Stimulated activated memory B cell treated with anti-CD40 and anti-IgM and Interleukin-4, amounts not matched to agents 10 μg/mL and 1 μg/mL and 100 μg/mL, for 72 hours (primary cell): ENCODE measurements around the gene RANBP1.
A peak's percentile ranks its signal among the peaks of the same experiment; 100 is the strongest.

Experiments used
- ATAC-seq: fragments of 150-1000 bp; cut with Tn5 transposase; 2 replicates; pipeline ENCODE4 v1.10.0; 2021
- H3K27ac Mint-ChIP-seq: one replicate; pipeline ENCODE4 v1.8.0; 2022; ENCODE audit warnings: mild to moderate bottlenecking, mixed read lengths
- H3K27me3 Mint-ChIP-seq: one replicate; pipeline ENCODE4 v1.8.0; 2022; ENCODE audit warnings: mixed read lengths
- H3K36me3 Mint-ChIP-seq: one replicate; pipeline ENCODE4 v1.8.0; 2022; ENCODE audit warnings: mixed read lengths
- H3K4me1 Mint-ChIP-seq: one replicate; pipeline ENCODE4 v1.8.0; 2022; ENCODE audit warnings: mixed read lengths
- H3K4me3 Mint-ChIP-seq: one replicate; pipeline ENCODE4 v1.8.0; 2022; ENCODE audit warnings: mild to moderate bottlenecking, moderate library complexity, mixed read lengths
- H3K9me3 Mint-ChIP-seq: one replicate; pipeline ENCODE4 v1.8.0; 2022; ENCODE audit warnings: mixed read lengths

The RANBP1 gene

DNA sequence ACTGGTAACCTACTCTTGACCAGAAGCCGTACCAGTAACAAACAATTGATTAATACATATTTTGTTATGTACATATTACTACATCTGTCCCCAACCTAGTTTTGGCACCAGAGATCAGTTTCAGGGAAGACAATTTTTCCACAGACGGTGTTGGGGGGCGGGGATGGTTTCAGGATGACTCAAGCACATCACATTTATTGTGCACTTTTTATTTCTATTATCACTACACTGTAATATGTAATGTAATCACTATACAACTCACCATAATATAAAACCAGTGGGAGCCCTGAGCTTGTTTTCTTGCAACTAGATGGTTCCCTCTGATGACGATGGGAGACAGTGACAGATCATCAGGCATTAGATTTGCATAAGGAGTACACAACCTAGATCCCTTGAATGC lies 20.4 kb upstream of the RANBP1 start:
- H3K27me3 Mint-ChIP-seq = no peaks in the 10 kb centered on the region
- H3K4me3 Mint-ChIP-seq = no peak overlapping the region
- H3K4me1 Mint-ChIP-seq = no peaks in the 10 kb centered on the region
- no peak overlapping the region for H3K27ac Mint-ChIP-seq
- no peak for ATAC-seq
- H3K9me3 Mint-ChIP-seq = no peaks in the 10 kb centered on the region
- peaks cover 84% of the 10 kb centered on the region for H3K36me3 Mint-ChIP-seq

DNA sequence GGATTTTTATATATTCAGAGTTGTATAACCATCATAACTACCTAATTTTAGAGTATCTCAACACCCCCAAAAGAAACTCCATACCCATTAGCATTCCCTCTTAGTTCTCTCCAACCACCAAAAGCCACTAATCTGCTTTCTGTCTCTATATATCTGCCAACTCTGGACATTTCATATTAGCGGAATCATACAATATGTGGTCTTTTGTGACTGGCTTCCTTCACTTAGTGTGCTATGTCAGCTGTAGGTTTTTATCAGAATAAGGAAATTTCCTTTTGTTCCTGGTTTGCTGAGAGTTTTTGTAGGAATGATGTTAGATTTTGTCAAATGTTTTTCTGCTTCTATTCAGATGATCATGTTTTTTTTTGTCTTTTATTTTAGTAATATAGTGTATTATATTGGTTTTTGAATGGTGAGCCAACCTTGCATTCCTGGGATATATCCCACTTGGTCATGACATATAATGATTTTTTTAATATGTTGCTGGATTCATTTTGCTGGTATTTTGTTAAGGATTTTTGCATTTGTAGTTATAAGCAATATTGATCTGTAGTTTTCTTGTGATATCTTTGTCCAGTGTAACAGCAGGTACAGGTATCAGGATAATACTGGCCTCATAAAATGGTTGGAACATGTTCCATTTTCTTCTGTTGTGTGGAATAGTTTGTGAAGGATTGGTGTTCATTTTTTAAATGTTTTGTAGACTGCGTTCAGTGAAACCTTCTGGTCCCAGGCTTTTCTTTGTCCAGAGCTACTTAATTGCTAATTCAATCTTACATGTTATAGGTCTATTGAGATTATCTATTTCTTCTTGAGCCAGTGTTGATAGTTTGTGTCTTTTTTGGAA lies 19.1 kb upstream of the RANBP1 start:
- no peak for ATAC-seq
- no peak overlapping the region for H3K4me3 Mint-ChIP-seq
- no peak overlapping the region for H3K27ac Mint-ChIP-seq
- no peaks in the 10 kb centered on the region for H3K4me1 Mint-ChIP-seq
- no peaks in the 10 kb centered on the region for H3K27me3 Mint-ChIP-seq
- H3K9me3 Mint-ChIP-seq = no peaks in the 10 kb centered on the region
- H3K36me3 Mint-ChIP-seq = peaks cover 79% of the 10 kb centered on the region

DNA sequence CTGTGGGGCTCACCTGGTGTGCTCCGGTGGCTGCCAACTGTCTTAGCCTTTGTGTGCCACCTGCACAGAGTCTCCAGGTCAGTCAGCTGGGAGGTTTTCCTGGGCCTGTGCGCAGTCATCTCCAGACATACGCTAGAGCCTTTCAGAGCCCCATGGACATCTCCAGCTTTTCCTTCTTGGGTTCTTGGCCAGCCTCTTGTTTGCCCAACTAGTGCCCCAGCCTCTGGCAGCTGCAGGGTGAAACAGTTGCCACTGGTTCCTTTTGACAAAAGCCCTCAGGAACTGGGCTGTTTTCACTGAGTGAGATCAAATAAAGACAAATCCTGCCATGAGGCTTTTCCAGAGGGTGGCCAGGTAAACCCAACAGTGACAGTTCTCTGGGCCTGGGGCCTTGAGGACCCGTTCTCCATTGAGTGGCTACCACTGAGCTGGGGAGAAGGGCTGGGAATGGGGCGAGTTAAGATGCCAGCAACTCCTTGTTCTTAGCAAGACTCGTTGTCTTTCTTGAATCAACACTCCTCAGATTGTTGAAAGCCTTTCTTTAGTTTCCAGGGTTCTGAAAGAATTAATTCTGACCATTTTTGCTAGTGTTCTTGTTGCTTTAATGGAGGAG lies 16.7 kb upstream of the RANBP1 start:
- Mint-ChIP-seq H3K36me3 (peaks cover 73% of the 10 kb centered on the region), H3K9me3 (no peaks in the 10 kb centered on the region), H3K4me1 (no peaks in the 10 kb centered on the region), H3K27ac (no peak overlapping the region), H3K27me3 (no peaks in the 10 kb centered on the region), H3K4me3 (no peak overlapping the region)
- no peak for ATAC-seq

DNA sequence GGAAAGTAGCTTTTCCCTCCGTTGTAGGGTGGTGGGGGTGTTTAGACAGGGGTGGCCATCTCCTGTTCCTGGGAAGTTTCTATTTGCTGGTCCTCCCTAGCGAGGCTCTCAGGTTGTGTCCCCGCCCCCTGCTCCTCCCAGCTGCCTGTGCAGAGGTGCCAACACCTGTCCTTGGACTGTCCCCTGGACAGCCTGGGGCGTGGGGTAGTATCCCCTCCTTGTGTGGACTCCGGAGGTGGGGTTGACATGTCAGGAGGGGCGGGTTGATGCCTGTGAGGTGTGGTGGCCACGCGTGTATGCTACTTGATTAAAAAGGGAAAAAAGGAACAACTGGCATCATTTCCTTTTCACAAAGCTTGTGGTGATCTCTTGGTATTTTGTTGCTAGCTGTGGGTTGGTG lies 14.3 kb upstream of the RANBP1 start:
- no peak for ATAC-seq
- Mint-ChIP-seq H3K4me3 (no peak overlapping the region), H3K9me3 (no peaks in the 10 kb centered on the region), H3K27ac (no peak overlapping the region), H3K4me1 (no peaks in the 10 kb centered on the region), H3K27me3 (no peaks in the 10 kb centered on the region), H3K36me3 (peaks cover 54% of the 10 kb centered on the region)

DNA sequence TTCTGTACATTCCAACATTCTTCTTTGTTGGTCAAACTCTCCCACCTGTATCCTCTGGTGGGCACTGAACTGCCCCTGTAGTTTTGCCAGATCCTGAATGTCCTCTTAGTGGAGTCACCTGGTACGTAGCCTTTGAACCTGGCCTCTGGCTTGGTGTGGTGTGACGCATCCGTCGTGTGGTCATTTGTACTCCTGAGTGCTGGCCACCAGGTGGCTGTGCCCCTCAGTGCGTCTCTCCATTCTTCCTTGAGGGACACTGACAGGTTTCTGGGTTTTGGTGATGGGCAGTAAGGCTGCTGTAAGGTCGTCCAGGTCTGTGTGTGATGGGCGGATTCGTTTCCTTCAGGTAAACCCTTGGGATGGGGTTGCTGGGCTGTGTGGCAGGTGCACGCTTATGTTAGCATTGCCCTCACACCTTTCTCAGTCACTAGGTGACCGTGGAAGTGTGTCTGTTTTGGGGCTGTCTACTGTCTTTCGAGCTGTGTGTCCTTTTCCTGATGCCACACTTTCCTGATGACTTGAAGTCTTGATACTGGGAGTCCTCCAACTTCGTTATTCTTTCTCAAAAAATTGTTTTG lies 13.6 kb upstream of the RANBP1 start:
- Mint-ChIP-seq H3K4me1 (no peaks in the 10 kb centered on the region), H3K27ac (no peak overlapping the region), H3K27me3 (no peaks in the 10 kb centered on the region), H3K4me3 (no peak overlapping the region), H3K36me3 (peaks cover 54% of the 10 kb centered on the region), H3K9me3 (no peaks in the 10 kb centered on the region)
- no peak for ATAC-seq

DNA sequence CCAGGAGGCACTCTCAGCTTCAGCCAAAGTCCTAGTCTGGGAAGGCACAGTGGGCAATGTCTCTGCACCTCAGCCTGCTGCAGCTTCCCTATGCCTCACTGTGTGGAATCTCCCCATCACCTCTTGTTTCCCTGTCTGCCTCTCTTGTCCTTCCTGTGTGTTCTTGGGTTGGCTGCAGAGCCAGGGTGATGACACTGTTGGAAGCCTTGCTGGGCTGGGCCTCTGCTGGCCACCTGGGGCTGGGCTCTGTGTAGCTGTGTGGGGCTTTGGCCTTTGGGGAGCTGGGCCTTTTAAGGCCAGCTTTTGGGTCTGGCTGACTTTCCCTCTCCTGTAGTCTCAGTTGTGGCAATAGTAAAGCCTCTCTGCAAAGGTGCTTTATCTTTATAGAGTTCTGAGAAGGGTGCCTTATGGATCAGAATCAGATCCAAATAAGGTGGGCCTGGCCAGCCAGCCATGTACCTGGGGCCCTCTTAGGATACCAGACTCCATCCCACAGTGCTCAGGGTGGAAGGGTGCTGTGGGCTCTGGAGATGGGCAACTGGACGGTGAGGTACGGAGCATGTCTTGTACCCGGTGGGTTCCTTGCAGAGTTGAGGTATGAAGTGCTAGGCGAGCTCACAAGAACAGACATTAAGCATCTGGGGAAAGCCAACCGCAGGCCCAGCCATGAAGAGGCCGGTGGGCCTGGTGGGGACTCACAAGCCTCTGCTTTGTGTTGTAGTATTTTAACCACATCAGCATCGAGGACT lies 10.3 kb upstream of the RANBP1 start:
- Mint-ChIP-seq H3K27me3 (no peaks in the 10 kb centered on the region), H3K4me3 (no peak overlapping the region), H3K4me1 (peaks cover under 1% of the 10 kb centered on the region), H3K36me3 (peaks cover 48% of the 10 kb centered on the region), H3K27ac (no peak overlapping the region), H3K9me3 (no peaks in the 10 kb centered on the region)
- no peak for ATAC-seq

DNA sequence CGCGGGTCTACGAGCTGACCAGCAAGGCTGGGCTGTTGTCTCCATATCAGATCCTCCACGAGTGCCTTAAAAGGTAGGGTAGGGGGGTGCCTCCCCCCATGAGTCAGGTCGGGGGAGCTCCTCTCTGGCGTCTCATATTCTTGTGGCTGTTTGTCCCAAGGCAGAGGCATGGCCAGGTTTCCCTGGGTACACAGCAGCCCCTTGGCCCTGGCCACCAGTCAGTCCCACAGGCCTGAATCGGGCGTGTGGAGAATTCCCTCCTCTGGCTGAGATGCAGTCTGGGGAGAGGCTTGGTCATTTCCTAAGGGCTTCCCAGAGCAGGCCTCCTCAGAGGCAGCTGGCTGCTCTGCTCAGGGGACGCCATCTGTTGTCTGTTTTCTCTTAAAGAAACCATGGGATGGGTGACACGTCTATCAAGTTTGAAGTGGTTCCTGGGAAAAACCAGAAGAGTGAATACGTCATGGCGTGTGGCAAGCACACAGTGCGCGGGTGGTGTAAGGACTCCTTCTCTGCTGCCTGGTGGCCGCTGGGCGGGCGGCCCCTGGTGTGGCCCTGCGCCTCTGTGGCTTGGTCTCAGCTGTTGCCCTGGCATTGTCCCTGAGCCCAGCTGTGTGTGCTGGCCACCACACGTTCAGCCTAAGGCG lies 9.6 kb upstream of the RANBP1 start:
- Mint-ChIP-seq H3K27me3 (no peaks in the 10 kb centered on the region), H3K9me3 (no peaks in the 10 kb centered on the region), H3K27ac (no peak overlapping the region), H3K4me1 (peaks cover 7% of the 10 kb centered on the region), H3K36me3 (peaks cover 44% of the 10 kb centered on the region), H3K4me3 (no peak overlapping the region)
- no peak for ATAC-seq

DNA sequence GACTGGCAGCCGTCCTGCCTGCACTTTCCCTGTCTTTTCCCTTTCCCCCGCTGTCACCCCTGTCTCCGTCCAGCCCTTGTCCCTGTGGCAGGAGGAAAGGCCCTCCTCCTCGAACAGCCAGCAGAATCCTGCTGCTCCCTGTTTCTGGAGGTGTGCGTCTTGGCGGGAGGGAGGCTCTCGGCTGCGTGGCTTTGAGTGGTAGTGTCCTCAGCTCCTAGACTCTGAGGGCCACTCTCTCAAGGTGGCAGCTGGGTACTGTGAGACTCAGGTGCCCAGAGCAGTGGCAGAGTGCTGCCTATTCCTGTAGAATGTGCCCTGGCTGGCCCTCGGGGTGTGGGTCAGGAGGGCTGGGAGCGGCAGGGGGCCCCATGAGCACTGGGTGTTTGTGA lies 9.1 kb upstream of the RANBP1 start:
- Mint-ChIP-seq H3K27ac (no peak overlapping the region), H3K9me3 (no peaks in the 10 kb centered on the region), H3K4me1 (peaks cover 10% of the 10 kb centered on the region), H3K4me3 (no peak overlapping the region), H3K36me3 (peaks cover 41% of the 10 kb centered on the region), H3K27me3 (no peaks in the 10 kb centered on the region)
- ATAC-seq = no peak

DNA sequence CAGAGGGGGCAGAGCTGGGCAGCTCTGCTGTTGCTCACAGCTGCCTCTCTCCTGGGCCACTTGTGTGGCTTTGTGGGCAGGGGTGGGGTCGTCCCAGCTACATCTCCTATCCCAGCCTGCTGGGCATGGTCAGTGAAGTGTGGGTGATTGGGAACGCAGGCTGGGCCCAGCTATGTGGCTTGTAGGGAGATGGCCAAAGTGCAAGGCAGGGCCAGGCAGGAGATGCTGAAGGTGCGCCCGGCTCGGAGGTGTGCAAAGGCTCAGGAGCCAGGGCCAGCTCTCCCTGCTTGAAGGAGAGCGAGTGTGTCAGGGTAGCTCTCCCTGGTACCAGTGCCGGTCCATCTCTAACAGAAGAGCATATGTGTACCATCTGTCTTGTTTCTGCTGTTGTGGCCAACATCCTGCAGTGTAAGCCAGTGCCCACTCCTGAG lies 8.4 kb upstream of the RANBP1 start:
- Mint-ChIP-seq H3K4me1 (peaks cover 17% of the 10 kb centered on the region), H3K27ac (peak overlapping the region; percentile 65), H3K36me3 (peaks cover 34% of the 10 kb centered on the region), H3K9me3 (no peaks in the 10 kb centered on the region), H3K4me3 (no peak overlapping the region), H3K27me3 (no peaks in the 10 kb centered on the region)
- no peak for ATAC-seq

DNA sequence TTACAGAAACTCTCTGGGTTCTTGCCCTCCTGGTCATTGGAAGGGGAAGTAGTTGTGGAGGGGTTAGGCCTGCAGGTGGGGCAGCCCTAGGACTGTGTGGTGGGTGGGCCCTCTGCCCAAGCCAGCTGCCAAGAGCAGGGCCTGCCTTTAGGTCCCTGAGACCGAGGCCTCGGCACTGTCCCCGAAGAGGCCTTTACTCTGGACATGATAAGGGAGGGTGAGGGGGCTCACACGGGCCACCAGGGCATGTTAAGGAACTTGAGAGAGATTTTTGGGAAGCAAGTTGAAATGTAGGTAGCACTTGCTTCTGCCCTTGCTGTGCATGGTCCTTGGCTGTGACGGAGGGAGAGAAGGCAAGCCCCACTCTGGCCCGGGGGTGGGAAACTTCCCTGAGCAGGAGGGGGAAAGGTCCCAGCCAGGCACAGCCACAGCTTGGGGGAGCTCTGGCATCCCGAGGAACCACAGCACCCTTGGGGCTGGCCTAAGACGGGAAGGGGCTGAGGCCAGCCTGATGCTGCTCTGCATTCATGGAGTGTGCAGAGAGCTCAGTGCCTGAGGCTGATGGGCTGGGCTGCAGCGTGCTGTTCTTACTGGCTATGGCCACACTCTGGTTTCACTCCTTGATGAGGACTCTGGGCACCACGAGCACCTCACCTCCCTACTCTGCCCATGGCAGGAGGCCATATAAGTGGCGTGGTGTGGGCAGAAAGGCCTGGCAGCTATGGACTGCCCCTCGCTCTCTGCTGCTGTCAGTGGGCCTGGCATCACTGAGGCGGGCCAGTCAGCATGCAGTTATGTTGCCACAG lies 7.8 kb upstream of the RANBP1 start:
- no peaks in the 10 kb centered on the region for H3K27me3 Mint-ChIP-seq
- no peak for ATAC-seq
- H3K4me3 Mint-ChIP-seq = no peak overlapping the region
- H3K36me3 Mint-ChIP-seq = peaks cover 33% of the 10 kb centered on the region
- H3K27ac Mint-ChIP-seq = peak overlapping the region; percentile 65
- peaks cover 20% of the 10 kb centered on the region for H3K4me1 Mint-ChIP-seq
- no peaks in the 10 kb centered on the region for H3K9me3 Mint-ChIP-seq

DNA sequence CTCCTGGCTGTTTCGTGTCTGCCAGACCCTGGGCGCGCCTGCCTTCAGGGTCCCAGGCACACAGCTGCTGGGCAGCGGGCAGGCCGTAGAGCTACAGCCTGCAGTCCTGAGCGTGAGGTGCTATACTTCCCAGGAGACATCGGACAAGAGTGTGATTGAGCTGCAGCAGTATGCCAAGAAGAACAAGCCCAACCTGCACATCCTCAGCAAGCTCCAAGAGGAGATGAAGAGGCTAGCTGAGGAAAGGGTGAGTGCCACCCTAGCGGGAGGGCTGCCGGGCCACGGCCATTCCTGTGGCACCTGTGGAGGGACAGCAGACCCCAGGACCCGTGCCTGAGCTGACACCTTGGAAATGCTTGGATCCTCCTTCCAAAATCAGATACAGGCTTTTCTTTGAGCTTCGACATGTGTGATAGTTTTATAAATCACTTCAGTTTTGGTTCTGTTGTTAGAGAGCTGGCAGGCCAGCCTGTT lies 7.1 kb upstream of the RANBP1 start:
- no peak overlapping the region for H3K4me3 Mint-ChIP-seq
- peaks cover 29% of the 10 kb centered on the region for H3K36me3 Mint-ChIP-seq
- H3K9me3 Mint-ChIP-seq = no peaks in the 10 kb centered on the region
- H3K27ac Mint-ChIP-seq = peak overlapping the region; percentile 65
- H3K4me1 Mint-ChIP-seq = peaks cover 21% of the 10 kb centered on the region
- ATAC-seq = no peak
- no peaks in the 10 kb centered on the region for H3K27me3 Mint-ChIP-seq

DNA sequence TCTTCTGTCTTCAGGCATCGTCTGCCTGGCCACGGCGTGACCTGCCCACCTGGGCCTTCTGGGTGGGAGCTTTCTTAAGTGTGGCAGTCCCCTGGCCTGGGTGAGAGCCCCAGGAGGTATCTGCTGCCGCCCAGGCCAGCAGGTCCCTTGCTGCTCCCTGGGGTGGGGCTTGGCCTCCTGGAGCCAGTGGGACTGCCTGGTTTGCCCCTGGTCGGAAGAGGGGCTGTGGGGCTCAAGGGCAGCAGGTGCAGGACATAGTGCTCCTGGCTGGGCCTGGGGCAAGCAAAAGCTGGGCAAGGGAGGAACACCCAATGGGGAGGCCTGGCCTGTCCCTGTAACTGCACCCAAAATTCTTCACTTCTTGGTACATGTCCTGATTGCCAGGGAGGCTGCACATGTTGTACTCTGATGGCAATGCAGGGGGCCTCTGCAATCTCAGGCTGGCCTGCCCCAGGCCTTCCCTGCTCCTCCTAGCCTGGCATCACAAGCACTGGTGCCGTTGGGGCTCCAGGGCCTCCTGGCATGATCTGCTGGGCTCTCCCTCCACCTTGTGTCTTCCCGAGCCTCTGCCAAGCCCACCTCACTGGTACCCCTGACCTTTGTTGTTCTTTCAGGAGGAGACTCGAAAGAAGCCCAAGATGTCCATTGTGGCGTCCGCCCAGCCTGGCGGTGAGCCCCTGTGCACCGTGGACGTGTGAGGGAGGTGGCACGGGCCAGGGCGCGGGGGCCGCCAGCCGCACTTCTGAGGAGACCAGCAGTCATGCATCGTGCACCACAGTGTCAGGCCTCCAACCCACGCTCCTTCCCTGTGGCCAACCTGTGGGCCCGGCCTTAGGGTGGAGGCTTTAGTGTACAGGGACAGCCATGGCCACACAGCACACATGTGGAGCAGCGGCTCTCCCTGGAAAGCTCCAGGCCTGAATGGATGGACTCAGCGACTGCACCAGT lies 6.2 kb upstream of the RANBP1 start:
- Mint-ChIP-seq H3K4me1 (peaks cover 29% of the 10 kb centered on the region), H3K36me3 (peaks cover 37% of the 10 kb centered on the region), H3K9me3 (no peaks in the 10 kb centered on the region), H3K27ac (peak overlapping the region; percentile 65), H3K4me3 (no peak overlapping the region), H3K27me3 (no peaks in the 10 kb centered on the region)
- no peak for ATAC-seq

DNA sequence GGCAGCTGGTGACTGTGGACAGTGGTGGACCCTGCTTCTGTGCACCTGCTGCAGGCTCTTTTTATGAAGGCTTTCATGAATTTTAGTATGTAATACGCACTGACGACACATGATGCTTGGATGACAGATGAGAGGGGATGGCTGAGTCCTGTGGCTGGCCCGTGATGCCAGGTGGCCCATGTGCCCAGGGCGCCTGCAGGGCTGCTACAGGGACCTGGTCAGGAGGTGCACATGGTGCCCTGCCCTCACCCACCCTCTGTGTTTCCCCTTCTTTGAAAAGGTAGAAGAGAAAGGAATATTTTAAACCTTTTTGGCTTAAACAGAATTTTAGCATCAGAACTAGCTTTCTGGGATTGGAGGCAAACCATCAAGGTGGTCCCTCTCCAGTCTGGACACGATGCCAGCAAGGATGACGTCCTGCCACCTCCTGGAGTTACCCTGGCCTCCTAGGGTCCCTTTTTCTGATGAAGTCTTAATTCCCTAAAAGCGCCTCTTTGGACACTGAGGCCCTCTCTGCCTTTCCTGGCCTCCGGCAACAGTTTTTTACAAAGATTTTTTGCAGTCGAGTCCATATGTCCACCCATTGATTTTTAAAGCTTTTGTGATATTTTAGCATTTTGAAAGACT lies 5.4 kb upstream of the RANBP1 start:
- H3K4me3 Mint-ChIP-seq = no peak overlapping the region
- H3K27ac Mint-ChIP-seq = peak overlapping the region; percentile 94
- H3K36me3 Mint-ChIP-seq = peaks cover 43% of the 10 kb centered on the region
- no peaks in the 10 kb centered on the region for H3K27me3 Mint-ChIP-seq
- no peaks in the 10 kb centered on the region for H3K9me3 Mint-ChIP-seq
- H3K4me1 Mint-ChIP-seq = peaks cover 35% of the 10 kb centered on the region
- ATAC-seq = no peak
